Measurements from ENCODE around the gene TENM4. TPM values are rescaled to one million over a fixed set of nuclear protein-coding genes. Genes with fewer than 3 reads are reported as not detected.

Gene TENM4
- total and polyA plus RNA-seq, 10 of the 15 experiments (the other 5 are each of a cell fraction or from before 2014, with no cell fraction given): 0.03 to 0.12 (median 0.06) TPM; not detected in 7

DNA sequence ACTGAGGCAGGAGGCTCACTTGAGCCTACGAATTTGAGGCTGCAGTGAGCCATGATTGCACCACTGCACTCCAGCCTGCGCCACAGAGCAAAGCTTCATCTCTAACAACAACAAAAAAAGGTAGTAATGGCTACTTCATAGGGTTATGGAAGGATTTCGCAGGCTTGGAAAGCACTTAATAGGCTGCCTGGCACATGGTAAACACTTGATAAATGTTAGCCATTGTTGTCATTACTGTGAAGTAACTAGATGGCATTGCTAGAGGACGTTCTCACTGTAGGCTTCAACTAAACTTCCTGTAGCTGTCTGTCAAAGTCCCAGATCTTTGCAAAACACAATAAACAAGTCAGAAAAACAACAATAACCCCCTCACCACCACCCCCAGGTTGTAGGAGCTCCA, 508.9 kb downstream of the TENM4 start (continued):
- TF ChIP-seq, protein P1, sequence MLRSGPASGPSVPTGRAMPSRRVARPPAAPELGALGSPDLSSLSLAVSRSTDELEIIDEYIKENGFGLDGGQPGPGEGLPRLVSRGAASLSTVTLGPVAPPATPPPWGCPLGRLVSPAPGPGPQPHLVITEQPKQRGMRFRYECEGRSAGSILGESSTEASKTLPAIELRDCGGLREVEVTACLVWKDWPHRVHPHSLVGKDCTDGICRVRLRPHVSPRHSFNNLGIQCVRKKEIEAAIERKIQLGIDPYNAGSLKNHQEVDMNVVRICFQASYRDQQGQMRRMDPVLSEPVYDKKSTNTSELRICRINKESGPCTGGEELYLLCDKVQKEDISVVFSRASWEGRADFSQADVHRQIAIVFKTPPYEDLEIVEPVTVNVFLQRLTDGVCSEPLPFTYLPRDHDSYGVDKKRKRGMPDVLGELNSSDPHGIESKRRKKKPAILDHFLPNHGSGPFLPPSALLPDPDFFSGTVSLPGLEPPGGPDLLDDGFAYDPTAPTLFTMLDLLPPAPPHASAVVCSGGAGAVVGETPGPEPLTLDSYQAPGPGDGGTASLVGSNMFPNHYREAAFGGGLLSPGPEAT (IDR thresholded peaks at IDR 0.05; ENCODE audit: low read depth): no peak
- TF ChIP-seq, protein P2, sequence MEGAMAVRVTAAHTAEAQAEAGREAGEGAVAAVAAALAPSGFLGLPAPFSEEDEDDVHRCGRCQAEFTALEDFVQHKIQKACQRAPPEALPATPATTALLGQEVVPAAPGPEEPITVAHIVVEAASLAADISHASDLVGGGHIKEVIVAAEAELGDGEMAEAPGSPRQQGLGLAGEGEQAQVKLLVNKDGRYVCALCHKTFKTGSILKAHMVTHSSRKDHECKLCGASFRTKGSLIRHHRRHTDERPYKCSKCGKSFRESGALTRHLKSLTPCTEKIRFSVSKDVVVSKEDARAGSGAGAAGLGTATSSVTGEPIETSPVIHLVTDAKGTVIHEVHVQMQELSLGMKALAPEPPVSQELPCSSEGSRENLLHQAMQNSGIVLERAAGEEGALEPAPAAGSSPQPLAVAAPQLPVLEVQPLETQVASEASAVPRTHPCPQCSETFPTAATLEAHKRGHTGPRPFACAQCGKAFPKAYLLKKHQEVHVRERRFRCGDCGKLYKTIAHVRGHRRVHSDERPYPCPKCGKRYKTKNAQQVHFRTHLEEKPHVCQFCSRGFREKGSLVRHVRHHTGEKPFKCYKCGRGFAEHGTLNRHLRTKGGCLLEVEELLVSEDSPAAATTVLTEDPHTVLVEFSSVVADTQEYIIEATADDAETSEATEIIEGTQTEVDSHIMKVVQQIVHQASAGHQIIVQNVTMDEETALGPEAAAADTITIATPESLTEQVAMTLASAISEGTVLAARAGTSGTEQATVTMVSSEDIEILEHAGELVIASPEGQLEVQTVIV (IDR thresholded peaks at IDR 0.05; ENCODE audit: borderline replicate concordance, partially characterized antibody): no peak

DNA sequence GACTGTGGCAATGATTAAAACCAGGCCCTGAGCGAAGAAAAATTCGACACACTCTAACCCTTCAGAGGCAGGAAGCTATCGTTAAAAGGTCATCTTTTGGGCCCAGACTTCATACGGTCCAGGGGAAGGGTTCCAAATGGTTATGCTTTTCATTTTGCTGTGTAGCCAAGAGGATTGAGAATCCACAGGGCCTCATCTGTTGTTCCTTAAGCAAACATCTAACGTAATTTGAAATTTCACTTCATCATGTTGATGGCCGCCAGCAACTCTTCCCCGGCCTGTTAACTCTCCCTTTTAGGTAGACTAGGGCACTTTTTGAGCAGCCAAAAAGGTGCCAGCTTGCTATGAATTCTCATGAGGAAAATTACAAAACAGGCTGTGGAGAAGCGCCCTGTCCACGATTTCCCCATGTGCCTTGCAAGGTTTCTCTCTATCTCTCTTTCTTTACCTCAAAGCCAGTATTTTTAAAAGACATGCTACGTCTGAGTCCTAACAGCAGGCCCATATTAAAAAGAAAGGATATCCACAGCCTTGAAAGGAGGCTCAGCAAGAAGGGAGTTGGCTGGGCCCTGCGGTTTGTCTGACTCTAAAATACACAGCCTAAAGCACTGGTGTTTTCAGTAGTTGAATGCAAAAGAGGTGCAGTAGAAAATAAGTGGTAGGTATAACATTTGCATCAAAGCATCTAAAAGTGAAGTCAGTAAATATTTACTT, 509.9 kb downstream of the TENM4 start:
- peaks cover 0 to 2% of the 10 kb centered on the region in 2 experiments; a peak in 3 of 4 replicates for H3K27me3 ChIP-seq (replicated peaks in 1 of 2; ENCODE audit: control insufficient read depth in 2 of 2, insufficient read depth in 2 of 2, low read length in 1 of 2)
- ChIA-PET POLR2A (no interaction called here), CTCF (no interaction called here), RAD21 (ENCODE audit: unreplicated experiment) (no interaction called here), SMC1A (ENCODE audit: uncharacterized antibody, unreplicated experiment) (no interaction called here)
- no peak overlapping the region for H3K4me2 ChIP-seq (ENCODE audit: control insufficient read depth, insufficient read depth)
- in situ Hi-C loops (cut with MboI) (no loop called here), intact Hi-C loops (cut with micrococcal nuclease; ENCODE audit: unreplicated experiment) (no loop called here)
- H4K20me1 ChIP-seq (ENCODE audit: control insufficient read depth, insufficient read depth): no peaks in the 10 kb centered on the region
- 14% methylated on average over 11 of the region's 11 CpGs for WGBS (ENCODE audit: insufficient coverage, insufficient replicate concordance, low lambda C conversion rate, missing lambda C conversion rate)
- no peaks in the 10 kb centered on the region for H3K79me2 ChIP-seq (ENCODE audit: control insufficient read depth, insufficient read depth, low read length)
- no peak overlapping the region for H3K27ac ChIP-seq (ENCODE audit: control insufficient read depth, insufficient read depth)
- ATAC-seq (no peak), DNase-seq (ENCODE audit: low read depth, low spot score) (no peak), FAIRE-seq (no peak)
- no peaks in the 10 kb centered on the region for H3K9me3 ChIP-seq (replicated peaks; ENCODE audit: control insufficient read depth, insufficient read depth, low read length)
- no peaks in the 10 kb centered on the region for H3K4me1 ChIP-seq (ENCODE audit: control insufficient read depth, insufficient read depth, low read length)
- TF ChIP-seq ZNF217 (IDR thresholded peaks at IDR 0.05) (no peak), POLR2AphosphoS5 (IDR thresholded peaks at IDR 0.05; ENCODE audit: low read length) (no peak), ATF7 (IDR thresholded peaks at IDR 0.05; ENCODE audit: low read depth) (no peak), RB1 (IDR thresholded peaks at IDR 0.05; ENCODE audit: borderline replicate concordance) (no peak), MEF2B (IDR thresholded peaks at IDR 0.05; ENCODE audit: partially characterized antibody, poor library complexity, severe bottlenecking) (no peak), SUPT20H (IDR thresholded peaks at IDR 0.05; ENCODE audit: borderline replicate concordance, control insufficient read depth, low read depth, low read length) (no peak), IKZF2 (IDR thresholded peaks at IDR 0.05) (no peak), MXI1 (IDR thresholded peaks at IDR 0.05; ENCODE audit: low read depth, low read length) (no peak), BCL11A (IDR thresholded peaks at IDR 0.05; ENCODE audit: low read depth, low read length) (no peak), GATAD2B (conservative IDR thresholded peaks at IDR 0.05; ENCODE audit: low read depth) (no peak), NFYB (IDR thresholded peaks at IDR 0.05; ENCODE audit: insufficient read depth, low read depth, low read length) (no peak), NRF1 (conservative IDR thresholded peaks at IDR 0.05; ENCODE audit: low read depth, low read length) (no peak), CBX3 (IDR thresholded peaks at IDR 0.05; ENCODE audit: borderline replicate concordance, low read depth) (no peak)
- TF ChIP-seq, protein P3, sequence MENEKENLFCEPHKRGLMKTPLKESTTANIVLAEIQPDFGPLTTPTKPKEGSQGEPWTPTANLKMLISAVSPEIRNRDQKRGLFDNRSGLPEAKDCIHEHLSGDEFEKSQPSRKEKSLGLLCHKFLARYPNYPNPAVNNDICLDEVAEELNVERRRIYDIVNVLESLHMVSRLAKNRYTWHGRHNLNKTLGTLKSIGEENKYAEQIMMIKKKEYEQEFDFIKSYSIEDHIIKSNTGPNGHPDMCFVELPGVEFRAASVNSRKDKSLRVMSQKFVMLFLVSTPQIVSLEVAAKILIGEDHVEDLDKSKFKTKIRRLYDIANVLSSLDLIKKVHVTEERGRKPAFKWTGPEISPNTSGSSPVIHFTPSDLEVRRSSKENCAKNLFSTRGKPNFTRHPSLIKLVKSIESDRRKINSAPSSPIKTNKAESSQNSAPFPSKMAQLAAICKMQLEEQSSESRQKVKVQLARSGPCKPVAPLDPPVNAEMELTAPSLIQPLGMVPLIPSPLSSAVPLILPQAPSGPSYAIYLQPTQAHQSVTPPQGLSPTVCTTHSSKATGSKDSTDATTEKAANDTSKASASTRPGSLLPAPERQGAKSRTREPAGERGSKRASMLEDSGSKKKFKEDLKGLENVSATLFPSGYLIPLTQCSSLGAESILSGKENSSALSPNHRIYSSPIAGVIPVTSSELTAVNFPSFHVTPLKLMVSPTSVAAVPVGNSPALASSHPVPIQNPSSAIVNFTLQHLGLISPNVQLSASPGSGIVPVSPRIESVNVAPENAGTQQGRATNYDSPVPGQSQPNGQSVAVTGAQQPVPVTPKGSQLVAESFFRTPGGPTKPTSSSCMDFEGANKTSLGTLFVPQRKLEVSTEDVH (IDR thresholded peaks at IDR 0.05; ENCODE audit: low read depth, partially characterized antibody): no peak
- H3K9ac ChIP-seq (ENCODE audit: control insufficient read depth, insufficient read depth, low read length): no peak overlapping the region
- BruUV-seq (replicated peaks): no TSS peak
- no peaks in the 10 kb centered on the region for H3K36me3 ChIP-seq (ENCODE audit: control insufficient read depth in 2 of 2, insufficient read depth in 2 of 2, low read length in 1 of 2)
- no peak overlapping the region for H2AFZ ChIP-seq (ENCODE audit: control insufficient read depth, low read depth, low read length)
- no peak overlapping the region for H3K4me3 ChIP-seq
